ENCODE measurements around the gene RAD9A.
A peak's percentile ranks its signal among the peaks of the same experiment; 100 is the strongest.

Gene RAD9A

GRCh38 chr11:67433536-67434394 is 42.0 kb downstream of the RAD9A start:
- Histone ChIP-seq H3K4me3 (ENCODE audit: insufficient read depth in 1 of 2, low read depth in 1 of 2, low read length in 2 of 2) (no peak overlapping the region), H3K9ac (ENCODE audit: low read length) (no peak overlapping the region), H4K91ac (ENCODE audit: low read length) (no peak overlapping the region), H2BK5ac (ENCODE audit: low read depth, low read length, poor library complexity, severe bottlenecking) (no peak overlapping the region), H3K14ac (ENCODE audit: low read length in 2 of 2) (no peak overlapping the region), H3K79me1 (replicated peaks; ENCODE audit: low read length, poor library complexity, severe bottlenecking) (peaks cover 40% of the 10 kb centered on the region), H3K9me3 (ENCODE audit: control insufficient read depth, low read length) (no peaks in the 10 kb centered on the region), H2BK15ac (ENCODE audit: low read depth, poor library complexity, severe bottlenecking) (no peak overlapping the region), H3K27ac (ENCODE audit: low read length, poor library complexity, severe bottlenecking) (no peak overlapping the region), H3K23ac (ENCODE audit: low read length in 2 of 2) (no peak overlapping the region), H3K4ac (ENCODE audit: low read depth in 1 of 2, low read length in 2 of 2) (no peak overlapping the region), H3K27me3 (ENCODE audit: control insufficient read depth in 1 of 2, insufficient read depth in 1 of 2, low read length in 2 of 2) (no peaks in the 10 kb centered on the region), H2BK120ac (ENCODE audit: low read depth, low read length) (no peak overlapping the region), H3K36me3 (ENCODE audit: control insufficient read depth in 1 of 2, insufficient read depth in 2 of 2, low read depth in 1 of 2, low read length in 2 of 2) (peaks cover 62 to 79% of the 10 kb centered on the region in 2 experiments), H2AK5ac (ENCODE audit: low read length, severe bottlenecking) (peak overlapping the region; percentile 41), H3K18ac (ENCODE audit: low read depth in 1 of 2, low read length in 2 of 2) (no peak overlapping the region), H2BK12ac (ENCODE audit: low read length in 2 of 2) (no peak overlapping the region), H2AFZ (ENCODE audit: low read depth, low read length) (no peak overlapping the region), H3K4me1 (ENCODE audit: control insufficient read depth, insufficient read depth, low read depth, low read length) (peaks cover 46% of the 10 kb centered on the region), H3K4me2 (ENCODE audit: low read length, poor library complexity, severe bottlenecking) (no peak overlapping the region), H4K8ac (ENCODE audit: low read length) (no peak overlapping the region)
- DNase-seq = no peak
- 92% methylated on average over 22 of the region's 22 CpGs for WGBS

GRCh38 chr11:67434395-67434881 is 42.7 kb downstream of the RAD9A start:
- Histone ChIP-seq H3K79me1 (replicated peaks; ENCODE audit: low read length, poor library complexity, severe bottlenecking) (peaks cover 40% of the 10 kb centered on the region), H3K9ac (ENCODE audit: low read length) (no peak overlapping the region), H2BK15ac (ENCODE audit: low read depth, poor library complexity, severe bottlenecking) (no peak overlapping the region), H3K23ac (ENCODE audit: low read length in 2 of 2) (no peak overlapping the region), H3K4me3 (ENCODE audit: insufficient read depth in 1 of 2, low read depth in 1 of 2, low read length in 2 of 2) (no peak overlapping the region), H3K36me3 (ENCODE audit: control insufficient read depth in 1 of 2, insufficient read depth in 2 of 2, low read depth in 1 of 2, low read length in 2 of 2) (peaks cover 69 to 86% of the 10 kb centered on the region in 2 experiments), H3K4me2 (ENCODE audit: low read length, poor library complexity, severe bottlenecking) (no peak overlapping the region), H3K18ac (ENCODE audit: low read depth in 1 of 2, low read length in 2 of 2) (no peak overlapping the region), H2BK120ac (ENCODE audit: low read depth, low read length) (no peak overlapping the region), H3K27me3 (ENCODE audit: control insufficient read depth in 1 of 2, insufficient read depth in 1 of 2, low read length in 2 of 2) (no peaks in the 10 kb centered on the region), H3K27ac (ENCODE audit: low read length, poor library complexity, severe bottlenecking) (no peak overlapping the region), H4K91ac (ENCODE audit: low read length) (no peak overlapping the region), H3K9me3 (ENCODE audit: control insufficient read depth, low read length) (no peaks in the 10 kb centered on the region), H2AK5ac (ENCODE audit: low read length, severe bottlenecking) (peak overlapping the region; percentile 41), H3K4me1 (ENCODE audit: control insufficient read depth, insufficient read depth, low read depth, low read length) (peaks cover 46% of the 10 kb centered on the region), H2AFZ (ENCODE audit: low read depth, low read length) (no peak overlapping the region), H2BK12ac (ENCODE audit: low read length in 2 of 2) (no peak overlapping the region), H2BK5ac (ENCODE audit: low read depth, low read length, poor library complexity, severe bottlenecking) (no peak overlapping the region), H3K14ac (ENCODE audit: low read length in 2 of 2) (no peak overlapping the region), H3K4ac (ENCODE audit: low read depth in 1 of 2, low read length in 2 of 2) (no peak overlapping the region), H4K8ac (ENCODE audit: low read length) (no peak overlapping the region)
- DNase-seq = no peak
- 92% methylated on average over 23 of the region's 23 CpGs for WGBS

- Histone ChIP-seq H3K27ac (ENCODE audit: low read length, poor library complexity, severe bottlenecking) (peak overlapping the region; percentile 69), H3K4me3 (ENCODE audit: insufficient read depth in 1 of 2, low read depth in 1 of 2, low read length in 2 of 2) (no peak overlapping the region), H4K8ac (ENCODE audit: low read length) (no peak overlapping the region), H2BK15ac (ENCODE audit: low read depth, poor library complexity, severe bottlenecking) (no peak overlapping the region), H3K4ac (ENCODE audit: low read depth in 1 of 2, low read length in 2 of 2) (no peak overlapping the region), H2BK5ac (ENCODE audit: low read depth, low read length, poor library complexity, severe bottlenecking) (no peak overlapping the region), H3K14ac (ENCODE audit: low read length in 2 of 2) (no peak overlapping the region), H3K36me3 (ENCODE audit: control insufficient read depth in 1 of 2, insufficient read depth in 2 of 2, low read depth in 1 of 2, low read length in 2 of 2) (peaks cover 74 to 89% of the 10 kb centered on the region in 2 experiments), H3K18ac (ENCODE audit: low read depth in 1 of 2, low read length in 2 of 2) (no peak overlapping the region), H3K23ac (ENCODE audit: low read length in 2 of 2) (no peak overlapping the region), H3K4me2 (ENCODE audit: low read length, poor library complexity, severe bottlenecking) (no peak overlapping the region), H3K9ac (ENCODE audit: low read length) (no peak overlapping the region), H4K91ac (ENCODE audit: low read length) (no peak overlapping the region), H2BK120ac (ENCODE audit: low read depth, low read length) (no peak overlapping the region), H3K27me3 (ENCODE audit: control insufficient read depth in 1 of 2, insufficient read depth in 1 of 2, low read length in 2 of 2) (no peaks in the 10 kb centered on the region), H3K79me1 (replicated peaks; ENCODE audit: low read length, poor library complexity, severe bottlenecking) (peaks cover 40% of the 10 kb centered on the region), H2AFZ (ENCODE audit: low read depth, low read length) (no peak overlapping the region), H2AK5ac (ENCODE audit: low read length, severe bottlenecking) (peak overlapping the region; percentile 92), H3K9me3 (ENCODE audit: control insufficient read depth, low read length) (no peaks in the 10 kb centered on the region), H2BK12ac (ENCODE audit: low read length in 2 of 2) (no peak overlapping the region), H3K4me1 (ENCODE audit: control insufficient read depth, insufficient read depth, low read depth, low read length) (peaks cover 52% of the 10 kb centered on the region)
- 91% methylated on average over 25 of the region's 26 CpGs for WGBS
- DNase-seq = no peak
Observed at GRCh38 chr11:67435031-67435726, 43.4 kb downstream of the RAD9A start.
